GM12878 (cell line): ENCODE measurements around the gene METRN. TPM values are rescaled to one million over a fixed set of nuclear protein-coding genes. Genes with fewer than 3 reads are reported as not detected.

Experiments used
- ATAC-seq: fragments of 200-7000 bp; cut with Tn5 transposase; 3 replicates; pipeline ENCODE4 v1.9.1; 2020; ENCODE audit warnings: mild to moderate bottlenecking, moderate library complexity
- BruUV-seq: library from RNA; stranded (reverse); fragments of 400-500 nt; replicated peaks from 2 replicates; lab custom pipeline; 2021; lab: Mats Ljungman, UMichigan
- CTCF ChIA-PET: fragments of 300-600 bp; sonication (Branson Sonifier 250); formaldehyde crosslinking; extraction: SDS; loops from one replicate; lab custom pipeline; 2021; ENCODE audit warnings: inconsistent platforms; lab: Yijun Ruan, JAX
- POLR2A ChIA-PET: fragments of 350-600 bp; formaldehyde crosslinking; extraction: SDS; loops from one replicate; lab custom pipeline; 2021; ENCODE audit warnings: inconsistent platforms; lab: Charles Lee
- RAD21 ChIA-PET: fragments of 300-600 bp; sonication (Branson Sonifier 250); formaldehyde crosslinking; loops from one replicate; lab custom pipeline; 2023; ENCODE audit warnings: antibody characterized with exemption; ENCODE audit not compliant: unreplicated experiment; lab: Charles Lee
- SMC1A ChIA-PET: fragments of 300-600 bp; sonication (Branson Sonifier 250); formaldehyde crosslinking; loops from one replicate; lab custom pipeline; 2023; ENCODE audit not compliant: unreplicated experiment, uncharacterized antibody; lab: Charles Lee
- DNase-seq: peaks from one replicate; pipeline ENCODE4 v3.0.0-alpha.2; 2011; ENCODE audit warnings: low read depth, low spot score
- FAIRE-seq: peaks from 3 replicates; lab custom pipeline; 2011; peaks lifted over from hg19 to GRCh38; lab: Jason Lieb, UNC
- H2AFZ ChIP-seq: 2 replicates; pipeline ENCODE4 v1.6.0; 2011; ENCODE audit warnings: low read depth, low read length, control low read depth; ENCODE audit not compliant: control insufficient read depth
- H3K27ac ChIP-seq: 2 replicates; pipeline ENCODE4 v1.5.1; 2011; ENCODE audit warnings: control low read depth; ENCODE audit not compliant: control insufficient read depth, insufficient read depth
- H3K27me3 ChIP-seq, 2 experiments: replicated peaks in 1 of 2; 2 replicates each; pipeline versions ENCODE4 v1.6.0 to v1.6.1; 2011; ENCODE audit warnings: low read length in 1 of 2; ENCODE audit not compliant: control insufficient read depth in 2 of 2, insufficient read depth in 2 of 2
- H3K36me3 ChIP-seq, 2 experiments: 2 replicates each; pipeline ENCODE4 v1.5.1; 2011; ENCODE audit warnings: low read length in 1 of 2; ENCODE audit not compliant: control insufficient read depth in 2 of 2, insufficient read depth in 2 of 2
- H3K4me1 ChIP-seq: 2 replicates; pipeline ENCODE4 v1.6.1; 2011; ENCODE audit warnings: mild to moderate bottlenecking, low read length, moderate library complexity, mixed read lengths; ENCODE audit not compliant: control insufficient read depth, insufficient read depth
- H3K4me2 ChIP-seq: 2 replicates; pipeline ENCODE4 v1.6.0; 2011; ENCODE audit warnings: control low read depth; ENCODE audit not compliant: control insufficient read depth, insufficient read depth
- H3K4me3 ChIP-seq: fragments of 200-600 bp; sonication (generic); 2 replicates; pipeline ENCODE4 v1.5.1; 2016
- H3K79me2 ChIP-seq: 2 replicates; pipeline ENCODE4 v1.6.0; 2011; ENCODE audit warnings: low read length; ENCODE audit not compliant: control insufficient read depth, insufficient read depth
- H3K9ac ChIP-seq: 2 replicates; pipeline ENCODE4 v1.8.0; 2011; ENCODE audit warnings: low read length, control low read depth, mixed read lengths; ENCODE audit not compliant: control insufficient read depth, insufficient read depth
- H3K9me3 ChIP-seq: replicated peaks from 3 replicates; pipeline ENCODE4 v1.5.1; 2011; ENCODE audit warnings: mild to moderate bottlenecking, low read length; ENCODE audit not compliant: control insufficient read depth, insufficient read depth
- H4K20me1 ChIP-seq: 2 replicates; pipeline ENCODE4 v1.6.0; 2011; ENCODE audit not compliant: control insufficient read depth, insufficient read depth
- BMI1 ChIP-seq: fragments of 450-650 bp; IDR thresholded peaks from 2 replicates; pipeline ENCODE4 v1.6.1; 2016; ENCODE audit warnings: mild to moderate bottlenecking, moderate library complexity, borderline replicate concordance
- SUPT20H ChIP-seq: IDR thresholded peaks from 2 replicates; pipeline ENCODE4 v1.6.1; 2011; ENCODE audit warnings: low read depth, mild to moderate bottlenecking, low read length, moderate library complexity, borderline replicate concordance; ENCODE audit not compliant: control insufficient read depth
- WGBS: methylation state at CpG from one replicate; pipeline ENCODE4 v1.1.6; 2016; ENCODE audit warnings: low lambda C conversion rate; ENCODE audit not compliant: insufficient replicate concordance, insufficient coverage; ENCODE audit errors: missing lambda C conversion rate; 5-methylcytosine and 5-hydroxymethylcytosine counted together
- in situ Hi-C: fragments of 300-500 bp; cut with MboI; formaldehyde crosslinking; loops from 9 replicates; pipeline ENCODE4 v1.14.3; 2018; ENCODE audit warnings: mixed read lengths
- intact Hi-C: fragments of 100-400 bp; cut with micrococcal nuclease; formaldehyde crosslinking; loops from one replicate; pipeline ENCODE4 v1.14.2; 2022; ENCODE audit not compliant: unreplicated experiment
- polyA plus RNA-seq, 11 experiments: library from polyadenylated mRNA; depleted of rRNA in 4 of 11; unstranded in 6 of 11; stranded (reverse) in 5 of 11; fragments of >200 nt; fragmentation: Nextera tagmentation in 4 of 11; fragmentation: Illumina TruSeq in 1 of 11; extraction: Ambion mirVana in 4 of 11; extraction: Trizol in 1 of 11; gene quantifications; 1 replicate in 1 of 11; 2 replicates in 10 of 11; pipeline versions ENCODE4 v1.2.1 to v1.2.3, GENCODE V29; 2011 to 2016; ENCODE audit warnings: inconsistent platforms in 2 of 11, missing spikeins in 2 of 11, low read depth in 1 of 11
- total RNA-seq, 4 experiments: library from RNA; depleted of rRNA in 3 of 4; stranded (reverse); fragments of >200 nt in 3 of 4; fragmentation: Illumina TruSeq in 1 of 4; extraction: Trizol in 1 of 4; gene quantifications; 2 replicates each; pipeline versions ENCODE4 v1.2.1 to v1.2.3, GENCODE V29; 2013 to 2021
- TF ChIP-seq, protein P1 (sequence below): IDR thresholded peaks from 2 replicates; pipeline ENCODE4 v1.6.1; 2011; ENCODE audit warnings: borderline replicate concordance, low read depth, mild to moderate bottlenecking, moderate library complexity, mixed read lengths, low read length; ENCODE audit not compliant: insufficient read depth; ENCODE audit errors: extremely low read length
- TF ChIP-seq, protein P2 (sequence below): fragments of 150-350 bp; IDR thresholded peaks from 2 replicates; pipeline ENCODE4 v1.6.1; 2014; ENCODE audit warnings: mild to moderate bottlenecking, low read depth, low read length
- TF ChIP-seq, protein P3 (sequence below): fragments of 450-650 bp; IDR thresholded peaks from 2 replicates; pipeline ENCODE4 v1.6.1; 2016; ENCODE audit warnings: mild to moderate bottlenecking, moderate library complexity, borderline replicate concordance

METRN gene
- total and polyA plus RNA-seq, 10 of the 15 experiments (the other 5 are each of a cell fraction or from before 2014, with no cell fraction given): 0.11 to 12.8 (median 1.1) TPM; not detected in 1

DNA sequence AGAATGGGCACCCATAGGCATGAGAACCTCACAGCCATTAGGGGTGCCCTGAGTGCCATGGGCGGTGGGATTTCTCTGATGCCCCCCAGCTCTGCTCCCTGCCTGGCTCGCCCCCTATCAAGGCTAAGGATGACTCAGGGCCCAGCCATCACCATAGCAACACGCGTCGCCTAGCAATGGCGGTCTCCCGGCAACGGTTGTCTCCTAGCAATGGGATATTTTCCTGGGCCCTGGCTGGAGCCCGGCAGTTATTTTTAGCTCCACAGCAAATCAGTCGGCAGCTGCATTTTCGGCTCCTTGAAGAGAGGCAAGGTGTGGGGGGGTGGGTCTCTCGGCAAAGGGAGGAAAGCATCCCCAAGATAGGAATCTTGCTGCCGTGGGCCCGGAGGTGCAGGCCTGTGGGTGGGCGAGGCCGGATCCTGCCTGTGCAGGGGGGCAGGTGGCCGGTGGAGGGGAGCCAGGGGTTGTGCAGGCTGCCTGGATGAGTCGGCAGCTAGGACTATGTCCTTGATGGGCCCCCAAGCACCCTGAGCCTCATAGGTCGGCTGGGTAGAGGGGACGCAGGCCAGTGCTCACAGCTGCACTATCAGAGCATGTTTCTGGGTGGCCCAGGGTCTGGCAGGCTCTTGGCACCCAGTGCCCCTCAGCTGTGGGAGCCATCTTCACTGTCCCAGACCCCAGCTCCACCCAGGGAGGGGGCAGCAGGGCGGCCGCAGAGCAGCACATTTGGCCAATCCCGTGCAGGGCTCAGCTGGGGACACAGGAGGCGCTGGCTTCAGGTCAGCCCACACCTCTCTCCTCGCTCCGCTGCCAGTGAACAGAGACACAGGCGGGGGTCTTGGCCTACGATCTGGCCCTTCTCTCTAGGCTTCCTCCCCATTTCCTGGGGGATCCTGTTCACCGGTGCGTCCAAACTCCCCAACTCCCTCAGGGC, 5.1 kb upstream of the METRN start:
- Histone ChIP-seq H3K4me3 (no peak overlapping the region), H3K9ac (no peak overlapping the region), H2AFZ (no peak overlapping the region), H3K4me2 (no peak overlapping the region), H3K79me2 (no peaks in the 10 kb centered on the region), H3K27ac (no peak overlapping the region), H3K4me1 (no peaks in the 10 kb centered on the region), H3K36me3 (no peaks in the 10 kb centered on the region), H4K20me1 (no peaks in the 10 kb centered on the region), H3K27me3 (no peaks in the 10 kb centered on the region; a peak in 2 of 4 replicates), H3K9me3 (no peaks in the 10 kb centered on the region)
- RAD21 ChIA-PET: interaction anchor here (0.5 kb wide), 1 partner anchor 316 kb away, joined by 4 read pairs; no protein-coding TSS in a partner anchor
- in situ Hi-C loops: loop anchor here (5.0 kb wide), 1 partner anchor 77 kb away; the partner anchor contains the start of genes CHTF18 and RPUSD1
- 30% methylated on average over 30 of the region's 30 CpGs for WGBS
- DNase-seq: no peak
- intact Hi-C loops: loop anchor here (2.0 kb wide), 1 partner anchor 393 kb away; no protein-coding TSS in a partner anchor
- POLR2A ChIA-PET: no interaction called here
- TF ChIP-seq BMI1 (peak; percentile 84), SUPT20H (no peak)
- TF ChIP-seq, protein P1, sequence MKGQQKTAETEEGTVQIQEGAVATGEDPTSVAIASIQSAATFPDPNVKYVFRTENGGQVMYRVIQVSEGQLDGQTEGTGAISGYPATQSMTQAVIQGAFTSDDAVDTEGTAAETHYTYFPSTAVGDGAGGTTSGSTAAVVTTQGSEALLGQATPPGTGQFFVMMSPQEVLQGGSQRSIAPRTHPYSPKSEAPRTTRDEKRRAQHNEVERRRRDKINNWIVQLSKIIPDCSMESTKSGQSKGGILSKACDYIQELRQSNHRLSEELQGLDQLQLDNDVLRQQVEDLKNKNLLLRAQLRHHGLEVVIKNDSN: no peak
- TF ChIP-seq, protein P2, sequence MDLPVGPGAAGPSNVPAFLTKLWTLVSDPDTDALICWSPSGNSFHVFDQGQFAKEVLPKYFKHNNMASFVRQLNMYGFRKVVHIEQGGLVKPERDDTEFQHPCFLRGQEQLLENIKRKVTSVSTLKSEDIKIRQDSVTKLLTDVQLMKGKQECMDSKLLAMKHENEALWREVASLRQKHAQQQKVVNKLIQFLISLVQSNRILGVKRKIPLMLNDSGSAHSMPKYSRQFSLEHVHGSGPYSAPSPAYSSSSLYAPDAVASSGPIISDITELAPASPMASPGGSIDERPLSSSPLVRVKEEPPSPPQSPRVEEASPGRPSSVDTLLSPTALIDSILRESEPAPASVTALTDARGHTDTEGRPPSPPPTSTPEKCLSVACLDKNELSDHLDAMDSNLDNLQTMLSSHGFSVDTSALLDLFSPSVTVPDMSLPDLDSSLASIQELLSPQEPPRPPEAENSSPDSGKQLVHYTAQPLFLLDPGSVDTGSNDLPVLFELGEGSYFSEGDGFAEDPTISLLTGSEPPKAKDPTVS: no peak
- TF ChIP-seq, protein P3, sequence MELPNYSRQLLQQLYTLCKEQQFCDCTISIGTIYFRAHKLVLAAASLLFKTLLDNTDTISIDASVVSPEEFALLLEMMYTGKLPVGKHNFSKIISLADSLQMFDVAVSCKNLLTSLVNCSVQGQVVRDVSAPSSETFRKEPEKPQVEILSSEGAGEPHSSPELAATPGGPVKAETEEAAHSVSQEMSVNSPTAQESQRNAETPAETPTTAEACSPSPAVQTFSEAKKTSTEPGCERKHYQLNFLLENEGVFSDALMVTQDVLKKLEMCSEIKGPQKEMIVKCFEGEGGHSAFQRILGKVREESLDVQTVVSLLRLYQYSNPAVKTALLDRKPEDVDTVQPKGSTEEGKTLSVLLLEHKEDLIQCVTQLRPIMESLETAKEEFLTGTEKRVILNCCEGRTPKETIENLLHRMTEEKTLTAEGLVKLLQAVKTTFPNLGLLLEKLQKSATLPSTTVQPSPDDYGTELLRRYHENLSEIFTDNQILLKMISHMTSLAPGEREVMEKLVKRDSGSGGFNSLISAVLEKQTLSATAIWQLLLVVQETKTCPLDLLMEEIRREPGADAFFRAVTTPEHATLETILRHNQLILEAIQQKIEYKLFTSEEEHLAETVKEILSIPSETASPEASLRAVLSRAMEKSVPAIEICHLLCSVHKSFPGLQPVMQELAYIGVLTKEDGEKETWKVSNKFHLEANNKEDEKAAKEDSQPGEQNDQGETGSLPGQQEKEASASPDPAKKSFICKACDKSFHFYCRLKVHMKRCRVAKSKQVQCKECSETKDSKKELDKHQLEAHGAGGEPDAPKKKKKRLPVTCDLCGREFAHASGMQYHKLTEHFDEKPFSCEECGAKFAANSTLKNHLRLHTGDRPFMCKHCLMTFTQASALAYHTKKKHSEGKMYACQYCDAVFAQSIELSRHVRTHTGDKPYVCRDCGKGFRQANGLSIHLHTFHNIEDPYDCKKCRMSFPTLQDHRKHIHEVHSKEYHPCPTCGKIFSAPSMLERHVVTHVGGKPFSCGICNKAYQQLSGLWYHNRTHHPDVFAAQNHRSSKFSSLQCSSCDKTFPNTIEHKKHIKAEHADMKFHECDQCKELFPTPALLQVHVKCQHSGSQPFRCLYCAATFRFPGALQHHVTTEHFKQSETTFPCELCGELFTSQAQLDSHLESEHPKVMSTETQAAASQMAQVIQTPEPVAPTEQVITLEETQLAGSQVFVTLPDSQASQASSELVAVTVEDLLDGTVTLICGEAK: peak; percentile 43
- BruUV-seq: no TSS peak
- FAIRE-seq: no peak
- CTCF ChIA-PET: interaction anchor here (1.0 to 1.3 kb wide), 3 partner anchors 14 to 75 kb away, joined by 4 to 5 read pairs (median 5); no protein-coding TSS in a partner anchor
- ATAC-seq: no peak
- SMC1A ChIA-PET: no interaction called here
